Activated CD8-positive, alpha-beta memory T cell treated with anti-CD3 and anti-CD28 coated beads, Interleukin-2, amount 10 ng/mL, durations not matched to agents 7 days and 5 days (primary cell): ENCODE data around the gene IL9. TPM values are rescaled to one million over a fixed set of nuclear protein-coding genes. Genes with fewer than 3 reads are reported as not detected.

Experiments used
- ATAC-seq: fragments of 150-1000 bp; cut with Tn5 transposase; one replicate; pipeline ENCODE4 v1.10.0; 2021; ENCODE audit warnings: moderate library complexity
- CTCF ChIA-PET: fragments of 350-600 bp; sonication (Branson Sonifier 250); formaldehyde crosslinking; loops from one replicate; lab custom pipeline; 2021; ENCODE audit warnings: antibody characterized with exemption; lab: Charles Lee
- DNase-seq: peaks from one replicate; pipeline ENCODE4 v3.0.0-alpha.2; 2020
- H3K27ac Mint-ChIP-seq: one replicate; pipeline ENCODE4 v1.8.0; 2021; ENCODE audit warnings: mild to moderate bottlenecking, mixed read lengths
- H3K27me3 Mint-ChIP-seq: one replicate; pipeline ENCODE4 v1.8.0; 2021; ENCODE audit warnings: mixed read lengths
- H3K36me3 Mint-ChIP-seq: one replicate; pipeline ENCODE4 v1.8.0; 2021; ENCODE audit warnings: mild to moderate bottlenecking, mixed read lengths
- H3K4me1 Mint-ChIP-seq: one replicate; pipeline ENCODE4 v1.8.0; 2021; ENCODE audit warnings: mixed read lengths
- H3K4me3 Mint-ChIP-seq: one replicate; pipeline ENCODE4 v1.8.0; 2021; ENCODE audit warnings: mild to moderate bottlenecking, moderate library complexity, mixed read lengths
- H3K9me3 Mint-ChIP-seq: one replicate; pipeline ENCODE4 v1.8.0; 2022; ENCODE audit warnings: low read depth, mixed read lengths
- total RNA-seq, 2 experiments: library from RNA; stranded (reverse); gene quantifications; one replicate each; pipeline ENCODE4 v1.2.3, GENCODE V29; 2021

The IL9 gene
- total RNA-seq, 2 experiments from 2014 or later = not detected

- ATAC-seq = no peak
- DNase-seq = no peak
- Mint-ChIP-seq H3K27ac (no peak overlapping the region), H3K27me3 (peaks cover 19% of the 10 kb centered on the region), H3K9me3 (no peaks in the 10 kb centered on the region), H3K36me3 (no peaks in the 10 kb centered on the region), H3K4me3 (no peak overlapping the region), H3K4me1 (no peaks in the 10 kb centered on the region)
- CTCF ChIA-PET = no interaction called here
Observed at GRCh38 chr5:135857630-135858311, 37.9 kb downstream of the IL9 start.

GRCh38 chr5:135851915-135852845, 43.5 kb downstream of the IL9 start:
- no peak for ATAC-seq
- H3K36me3 Mint-ChIP-seq = no peaks in the 10 kb centered on the region
- H3K4me1 Mint-ChIP-seq = no peaks in the 10 kb centered on the region

GRCh38 chr5:135851186-135851914, 44.3 kb downstream of the IL9 start:
- peak; percentile 33 for DNase-seq
- CTCF ChIA-PET = no interaction called here

More at GRCh38 chr5:135851915-135852845, 43.5 kb downstream of the IL9 start:
- Mint-ChIP-seq H3K27ac (no peak overlapping the region), H3K9me3 (no peaks in the 10 kb centered on the region), H3K4me3 (no peak overlapping the region), H3K27me3 (peaks cover 16% of the 10 kb centered on the region)
- CTCF ChIA-PET = no interaction called here
- no peak for DNase-seq

GRCh38 chr5:135850671-135851070, 45.0 kb downstream of the IL9 start:
- H3K27ac Mint-ChIP-seq = no peak overlapping the region
- CTCF ChIA-PET = no interaction called here

More at GRCh38 chr5:135851186-135851914, 44.3 kb downstream of the IL9 start:
- no peak overlapping the region for H3K4me3 Mint-ChIP-seq
- no peaks in the 10 kb centered on the region for H3K9me3 Mint-ChIP-seq
- H3K4me1 Mint-ChIP-seq = no peaks in the 10 kb centered on the region
- no peak overlapping the region for H3K27ac Mint-ChIP-seq
- no peaks in the 10 kb centered on the region for H3K36me3 Mint-ChIP-seq
- H3K27me3 Mint-ChIP-seq = peaks cover 15% of the 10 kb centered on the region
- no peak for ATAC-seq

GRCh38 chr5:135850231-135850630, 45.4 kb downstream of the IL9 start:
- H3K27ac Mint-ChIP-seq = no peak overlapping the region
- H3K27me3 Mint-ChIP-seq = peaks cover 9% of the 10 kb centered on the region
- no peaks in the 10 kb centered on the region for H3K4me1 Mint-ChIP-seq
- ATAC-seq (no peak), DNase-seq (no peak)
- no peaks in the 10 kb centered on the region for H3K36me3 Mint-ChIP-seq
- H3K9me3 Mint-ChIP-seq = no peaks in the 10 kb centered on the region
- CTCF ChIA-PET = no interaction called here
- no peak overlapping the region for H3K4me3 Mint-ChIP-seq

More at GRCh38 chr5:135850671-135851070, 45.0 kb downstream of the IL9 start:
- DNase-seq (no peak), ATAC-seq (no peak)
- Mint-ChIP-seq H3K4me3 (no peak overlapping the region), H3K36me3 (no peaks in the 10 kb centered on the region), H3K9me3 (no peaks in the 10 kb centered on the region), H3K4me1 (no peaks in the 10 kb centered on the region), H3K27me3 (peaks cover 10% of the 10 kb centered on the region)

GRCh38 chr5:135847976-135848375, 47.7 kb downstream of the IL9 start:
- no peak overlapping the region for H3K4me3 Mint-ChIP-seq
- no peaks in the 10 kb centered on the region for H3K4me1 Mint-ChIP-seq
- no peak for DNase-seq
- CTCF ChIA-PET = no interaction called here
- H3K36me3 Mint-ChIP-seq = no peaks in the 10 kb centered on the region
- H3K27me3 Mint-ChIP-seq = peaks cover 5% of the 10 kb centered on the region
- no peak overlapping the region for H3K27ac Mint-ChIP-seq
- ATAC-seq = no peak
- H3K9me3 Mint-ChIP-seq = no peaks in the 10 kb centered on the region

GRCh38 chr5:135846311-135846710, 49.3 kb downstream of the IL9 start:
- H3K4me3 Mint-ChIP-seq = no peak overlapping the region

GRCh38 chr5:135843571-135844337, 51.9 kb downstream of the IL9 start:
- Mint-ChIP-seq H3K27ac (no peak overlapping the region), H3K9me3 (peaks cover 2% of the 10 kb centered on the region), H3K27me3 (peaks cover 30% of the 10 kb centered on the region), H3K4me1 (no peaks in the 10 kb centered on the region), H3K36me3 (no peaks in the 10 kb centered on the region), H3K4me3 (no peak overlapping the region)
- CTCF ChIA-PET = interaction anchor here (1.0 kb wide), 1 partner anchor 14 kb away, joined by 3 read pairs; no protein-coding TSS in a partner anchor
- ATAC-seq (no peak), DNase-seq (no peak)

More at GRCh38 chr5:135846311-135846710, 49.3 kb downstream of the IL9 start:
- CTCF ChIA-PET = no interaction called here
- H3K27ac Mint-ChIP-seq = no peak overlapping the region
- no peak for DNase-seq
- no peaks in the 10 kb centered on the region for H3K36me3 Mint-ChIP-seq
- no peaks in the 10 kb centered on the region for H3K9me3 Mint-ChIP-seq
- no peak for ATAC-seq
- no peaks in the 10 kb centered on the region for H3K4me1 Mint-ChIP-seq
- H3K27me3 Mint-ChIP-seq = peaks cover 10% of the 10 kb centered on the region

GRCh38 chr5:135842737-135843136, 52.9 kb downstream of the IL9 start:
- no peak overlapping the region for H3K4me3 Mint-ChIP-seq

More at GRCh38 chr5:135842737-135843136, 52.9 kb downstream of the IL9 start:
- no peak for ATAC-seq
- Mint-ChIP-seq H3K27ac (no peak overlapping the region), H3K27me3 (peaks cover 35% of the 10 kb centered on the region), H3K36me3 (no peaks in the 10 kb centered on the region), H3K4me1 (no peaks in the 10 kb centered on the region), H3K9me3 (peaks cover 2% of the 10 kb centered on the region)
- CTCF ChIA-PET = no interaction called here
- no peak for DNase-seq

Other genes starting within 250 kb of the IL9 start
- not detected for gene SLC25A48, start 61.2 kb downstream of the IL9 start, total RNA-seq
- gene LECT2, start 59.1 kb upstream of the IL9 start, total RNA-seq = not detected
- gene TGFBI, start 133.1 kb upstream of the IL9 start, total RNA-seq = under 1 TPM; 0.26 to 0.42 TPM
- 10 to 100 TPM; 16.8 to 21.8 TPM for gene SMAD5, start 237.0 kb upstream of the IL9 start, total RNA-seq